Measurements from ENCODE around the gene KMT2A. TPM values are rescaled to one million over a fixed set of nuclear protein-coding genes. Genes with fewer than 3 reads are reported as not detected.
"Not testable (repeated sequence)": the region's sequence is repeated elsewhere in the genome, so short reads cannot be mapped to it uniquely, and the experiment has no call there.

The KMT2A gene
- total RNA-seq, 1 experiment from 2014 or later: 116 TPM

DNA sequence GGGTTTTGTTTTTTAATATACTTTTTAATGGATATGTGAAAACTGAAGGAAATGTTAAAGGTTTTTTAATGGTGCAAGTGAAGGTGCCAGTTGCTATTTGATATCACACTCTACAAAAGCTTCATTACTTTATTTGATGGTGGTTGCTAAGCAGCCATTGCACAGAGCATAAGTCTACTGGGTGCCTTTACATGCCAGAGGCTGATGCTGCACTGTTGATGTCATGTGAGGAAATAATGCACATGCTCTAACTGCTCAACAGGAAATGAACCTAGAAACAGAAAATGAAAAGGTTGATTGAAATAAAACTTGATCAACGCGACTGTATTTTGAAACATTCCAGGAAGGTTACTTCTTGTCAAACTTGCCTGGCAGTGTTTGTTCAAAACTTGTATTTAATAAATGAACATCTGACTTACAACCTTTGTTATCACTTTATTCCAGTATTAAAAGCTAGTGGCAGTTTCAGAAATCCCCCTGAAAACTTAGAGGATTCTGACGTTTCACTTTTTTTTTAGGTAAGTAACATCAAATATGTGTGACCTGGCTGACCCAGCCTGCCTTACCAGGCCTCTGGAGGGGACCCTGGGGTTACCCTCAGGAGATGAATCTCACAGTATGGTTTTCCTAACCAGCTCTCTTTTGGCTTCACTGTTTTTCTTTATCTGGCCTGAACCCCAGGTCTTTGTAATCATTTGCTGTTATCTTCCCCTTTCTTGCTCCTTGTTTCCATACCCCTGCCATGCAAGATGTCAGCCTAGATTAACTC lies 37.3 kb upstream of the KMT2A start:
- no peak for DNase-seq (ENCODE audit: low spot score)
- ChIA-PET POLR2A (ENCODE audit: low non-redundant PET) (no interaction called here), CTCF (interaction anchor here (0.5 kb wide), 1 partner anchor 375 kb away, joined by 3 read pairs; no protein-coding TSS in a partner anchor)
- Histone ChIP-seq H3K36me3 (ENCODE audit: insufficient read depth, low read length, poor library complexity, severe bottlenecking) (peaks cover 26% of the 10 kb centered on the region), H3K4me3 (ENCODE audit: low read depth, low read length, poor library complexity, severe bottlenecking) (no peak overlapping the region), H3K9me3 (ENCODE audit: low read depth, low read length, poor library complexity, severe bottlenecking) (no peaks in the 10 kb centered on the region), H3K27ac (ENCODE audit: low read depth, low read length, poor library complexity, severe bottlenecking) (no peak overlapping the region), H3K4me1 (ENCODE audit: insufficient read depth, low read length, poor library complexity, severe bottlenecking) (peaks cover 16% of the 10 kb centered on the region), H3K27me3 (replicated peaks; ENCODE audit: insufficient read depth, low read depth, low read length, poor library complexity) (no peaks in the 10 kb centered on the region)
- BruUV-seq (replicated peaks): no TSS peak
- no peak for TF ChIP-seq EZH2 (IDR thresholded peaks at IDR 0.05; ENCODE audit: borderline replicate concordance, low read depth, low read length, poor library complexity, severe bottlenecking)
- TF ChIP-seq, protein P1, sequence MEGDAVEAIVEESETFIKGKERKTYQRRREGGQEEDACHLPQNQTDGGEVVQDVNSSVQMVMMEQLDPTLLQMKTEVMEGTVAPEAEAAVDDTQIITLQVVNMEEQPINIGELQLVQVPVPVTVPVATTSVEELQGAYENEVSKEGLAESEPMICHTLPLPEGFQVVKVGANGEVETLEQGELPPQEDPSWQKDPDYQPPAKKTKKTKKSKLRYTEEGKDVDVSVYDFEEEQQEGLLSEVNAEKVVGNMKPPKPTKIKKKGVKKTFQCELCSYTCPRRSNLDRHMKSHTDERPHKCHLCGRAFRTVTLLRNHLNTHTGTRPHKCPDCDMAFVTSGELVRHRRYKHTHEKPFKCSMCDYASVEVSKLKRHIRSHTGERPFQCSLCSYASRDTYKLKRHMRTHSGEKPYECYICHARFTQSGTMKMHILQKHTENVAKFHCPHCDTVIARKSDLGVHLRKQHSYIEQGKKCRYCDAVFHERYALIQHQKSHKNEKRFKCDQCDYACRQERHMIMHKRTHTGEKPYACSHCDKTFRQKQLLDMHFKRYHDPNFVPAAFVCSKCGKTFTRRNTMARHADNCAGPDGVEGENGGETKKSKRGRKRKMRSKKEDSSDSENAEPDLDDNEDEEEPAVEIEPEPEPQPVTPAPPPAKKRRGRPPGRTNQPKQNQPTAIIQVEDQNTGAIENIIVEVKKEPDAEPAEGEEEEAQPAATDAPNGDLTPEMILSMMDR (conservative IDR thresholded peaks at IDR 0.05; ENCODE audit: low read depth, low read length): no peak
- intact Hi-C loops (cut with micrococcal nuclease; ENCODE audit: unreplicated experiment): no loop called here

DNA sequence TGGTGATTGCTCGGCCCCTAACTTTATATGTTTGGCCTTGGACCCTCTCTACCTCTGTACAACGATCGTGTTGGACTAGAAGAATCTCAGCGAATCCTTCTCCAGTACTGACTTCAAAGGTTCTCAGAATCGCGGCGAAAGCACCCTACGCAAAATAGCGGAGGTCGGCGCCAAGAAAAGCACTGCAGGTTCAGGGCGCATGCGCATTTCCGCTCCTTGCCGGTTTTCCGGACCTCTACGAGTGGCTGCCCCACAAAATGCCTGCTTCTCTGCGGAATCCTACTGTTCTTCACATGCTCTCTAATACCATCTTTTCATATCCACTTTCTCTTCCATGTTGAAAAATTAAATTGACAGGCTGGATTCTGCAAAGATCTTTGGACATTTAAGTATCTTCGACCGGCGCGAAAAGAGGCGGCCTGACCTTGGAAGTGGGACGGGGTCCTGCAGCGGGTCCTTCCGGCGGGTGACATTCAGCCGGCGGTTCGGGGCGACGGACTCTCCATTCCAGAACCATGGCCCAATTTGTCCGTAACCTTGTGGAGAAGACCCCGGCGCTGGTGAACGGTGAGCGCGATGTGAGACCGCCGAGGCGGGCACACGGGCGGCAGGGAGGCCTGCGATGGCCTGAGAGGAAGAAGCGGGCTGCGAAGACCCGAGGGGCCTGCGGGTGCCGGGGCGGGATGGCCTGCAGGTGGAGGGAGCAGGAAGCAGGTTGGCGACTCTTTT lies 35.0 kb upstream of the KMT2A start, which contains the start of gene ATP5MG:
Gene ATP5MG (plus strand): TSS at position 456 of the 729 bp plus-strand sequence. CDS start 60 bp downstream, at position 516.
- TF ChIP-seq, protein P1 (conservative IDR thresholded peaks at IDR 0.05; ENCODE audit: low read depth, low read length): 0 out of 2 replicates have a peak, but pooled peaks have one; percentile 16
- TF ChIP-seq EZH2 (IDR thresholded peaks at IDR 0.05; ENCODE audit: borderline replicate concordance, low read depth, low read length, poor library complexity, severe bottlenecking): no peak
- H3K4me3 ChIP-seq (ENCODE audit: low read depth, low read length, poor library complexity, severe bottlenecking): peak within 1 kb of the TSS; percentile 78
- H3K4me1 ChIP-seq (ENCODE audit: insufficient read depth, low read length, poor library complexity, severe bottlenecking): peaks cover 16% of the 10 kb centered on the region
- intact Hi-C loops (cut with micrococcal nuclease; ENCODE audit: unreplicated experiment): loop anchor here (1.0 to 5.0 kb wide), 2 partner anchors 35 to 86 kb away; partner anchors contain the start of gene KMT2A
- no TSS peak for BruUV-seq (replicated peaks)
- H3K27ac ChIP-seq (ENCODE audit: low read depth, low read length, poor library complexity, severe bottlenecking): peak within 1 kb of the TSS; percentile 89
- H3K9me3 ChIP-seq (ENCODE audit: low read depth, low read length, poor library complexity, severe bottlenecking): no peaks in the 10 kb centered on the region
- POLR2A ChIA-PET (ENCODE audit: low non-redundant PET): interaction anchor here (0.7 kb wide), 1 partner anchor 20 kb away, joined by 3 read pairs; no protein-coding TSS in a partner anchor
- H3K36me3 ChIP-seq (ENCODE audit: insufficient read depth, low read length, poor library complexity, severe bottlenecking): peaks cover 19% of the 10 kb centered on the region
- H3K27me3 ChIP-seq (replicated peaks; ENCODE audit: insufficient read depth, low read depth, low read length, poor library complexity): no peaks in the 10 kb centered on the region
- peak; percentile 97 for DNase-seq (ENCODE audit: low spot score)
- CTCF ChIA-PET: interaction anchor here (0.9 kb wide), 1 partner anchor 34 kb away, joined by 3 read pairs; no protein-coding TSS in a partner anchor

DNA sequence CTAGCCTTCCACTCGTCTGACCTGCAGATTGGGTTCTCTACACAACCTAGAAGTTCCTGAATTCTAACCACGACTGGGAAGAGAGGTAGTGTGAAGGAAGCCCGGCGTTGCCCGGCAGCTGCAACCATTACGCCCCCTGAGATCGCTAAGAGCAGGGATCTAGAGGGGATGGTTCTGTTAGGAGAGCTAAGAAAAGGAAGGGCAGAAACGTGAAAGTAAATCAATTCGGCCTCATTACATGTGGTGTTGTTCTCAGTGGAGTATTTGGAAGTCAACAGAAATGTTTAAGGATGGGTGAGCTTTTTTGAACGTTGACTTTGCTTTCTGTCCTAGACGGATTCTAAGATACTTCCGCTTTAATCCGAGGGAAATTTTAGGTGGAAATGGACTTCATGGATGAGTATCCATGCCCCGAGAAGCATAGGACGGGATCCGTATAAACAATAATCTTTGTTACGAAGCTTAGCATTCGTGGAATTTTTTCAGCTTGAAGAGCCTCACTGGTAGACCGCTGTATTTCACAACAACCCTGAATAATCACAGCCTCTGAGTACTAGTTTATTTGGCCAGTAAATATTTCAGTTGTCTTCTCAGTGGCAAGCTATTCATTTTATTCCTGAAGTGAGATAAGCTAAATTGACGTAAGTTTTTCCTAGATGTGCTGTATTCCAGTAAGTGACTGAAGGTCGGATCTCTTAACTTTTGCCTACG lies 34.3 kb upstream of the KMT2A start:
- H3K9me3 ChIP-seq (ENCODE audit: low read depth, low read length, poor library complexity, severe bottlenecking): no peaks in the 10 kb centered on the region
- peak overlapping the region; percentile 89 for H3K27ac ChIP-seq (ENCODE audit: low read depth, low read length, poor library complexity, severe bottlenecking)
- H3K36me3 ChIP-seq (ENCODE audit: insufficient read depth, low read length, poor library complexity, severe bottlenecking): peaks cover 21% of the 10 kb centered on the region
- ChIA-PET CTCF (interaction anchor here (0.7 kb wide), 1 partner anchor 123 kb away, joined by 4 read pairs; no protein-coding TSS in a partner anchor), POLR2A (ENCODE audit: low non-redundant PET) (interaction anchor here (0.7 kb wide), 1 partner anchor 20 kb away, joined by 3 read pairs; no protein-coding TSS in a partner anchor)
- peak overlapping the region; percentile 78 for H3K4me3 ChIP-seq (ENCODE audit: low read depth, low read length, poor library complexity, severe bottlenecking)
- H3K27me3 ChIP-seq (replicated peaks; ENCODE audit: insufficient read depth, low read depth, low read length, poor library complexity): no peaks in the 10 kb centered on the region
- intact Hi-C loops (cut with micrococcal nuclease; ENCODE audit: unreplicated experiment): loop anchor here (1.0 to 5.0 kb wide), 2 partner anchors 34 to 85 kb away; partner anchors contain the start of gene KMT2A
- TSS peak; percentile 57 for BruUV-seq (replicated peaks)
- no peak for TF ChIP-seq EZH2 (IDR thresholded peaks at IDR 0.05; ENCODE audit: borderline replicate concordance, low read depth, low read length, poor library complexity, severe bottlenecking)
- TF ChIP-seq, protein P1 (conservative IDR thresholded peaks at IDR 0.05; ENCODE audit: low read depth, low read length): no peak
- peak; percentile 15 for DNase-seq (ENCODE audit: low spot score)
- H3K4me1 ChIP-seq (ENCODE audit: insufficient read depth, low read length, poor library complexity, severe bottlenecking): peaks cover 16% of the 10 kb centered on the region

DNA sequence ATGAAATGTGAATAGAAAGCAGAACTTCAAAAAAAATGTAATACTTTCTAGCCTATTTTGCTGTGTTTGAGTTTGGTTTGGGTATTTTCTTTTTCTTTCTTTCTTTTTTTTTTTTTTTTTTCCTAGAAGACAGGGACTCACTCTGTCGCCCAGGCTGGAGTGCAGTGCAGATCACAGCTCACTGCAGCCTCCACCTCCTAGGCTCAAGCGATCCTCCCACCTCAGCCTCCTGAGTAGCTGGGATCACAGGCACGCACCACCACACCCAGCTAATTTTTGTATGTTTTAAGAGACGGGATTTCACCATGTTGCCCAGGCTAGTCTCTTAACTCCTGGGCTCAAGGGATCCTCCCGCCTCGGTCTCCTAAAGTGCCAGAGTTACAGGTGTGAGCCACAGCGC lies 33.7 kb upstream of the KMT2A start:
- CTCF ChIA-PET; BruUV-seq (replicated peaks); DNase-seq (ENCODE audit: low spot score); H3K9me3 ChIP-seq (ENCODE audit: low read depth, low read length, poor library complexity, severe bottlenecking); H3K27me3 ChIP-seq (replicated peaks; ENCODE audit: insufficient read depth, low read depth, low read length, poor library complexity): not testable (repeated sequence)
- intact Hi-C loops (cut with micrococcal nuclease; ENCODE audit: unreplicated experiment): loop anchor here (5.0 kb wide), 1 partner anchor 85 kb away; no protein-coding TSS in a partner anchor
- Histone ChIP-seq H3K36me3 (ENCODE audit: insufficient read depth, low read length, poor library complexity, severe bottlenecking) (peaks cover 26% of the 10 kb centered on the region), H3K4me3 (ENCODE audit: low read depth, low read length, poor library complexity, severe bottlenecking) (peak overlapping the region; percentile 78), H3K27ac (ENCODE audit: low read depth, low read length, poor library complexity, severe bottlenecking) (peak overlapping the region; percentile 89), H3K4me1 (ENCODE audit: insufficient read depth, low read length, poor library complexity, severe bottlenecking) (peaks cover 16% of the 10 kb centered on the region)
- POLR2A ChIA-PET (ENCODE audit: low non-redundant PET): interaction anchor here (0.7 kb wide), 1 partner anchor 23 kb away, joined by 5 read pairs; no protein-coding TSS in a partner anchor

All from A673 (cell line).